NK-92 treated with Interleukin-12 subunit alpha and Interleukin-12 subunit beta, amount 100 ng/mL, for 24 hours (cell line): ENCODE data around the gene MPP4.
"Not testable (repeated sequence)": the region's sequence is repeated elsewhere in the genome, so short reads cannot be mapped to it uniquely, and the experiment has no call there.

Experiments used
- DNase-seq: peaks from one replicate; lab custom pipeline; 2025; lab: John Stamatoyannopoulos, UW

MPP4 gene

GRCh38 chr2:201671205-201671604 lies 27.2 kb downstream of the MPP4 start:
- not testable (repeated sequence) for DNase-seq

DNA sequence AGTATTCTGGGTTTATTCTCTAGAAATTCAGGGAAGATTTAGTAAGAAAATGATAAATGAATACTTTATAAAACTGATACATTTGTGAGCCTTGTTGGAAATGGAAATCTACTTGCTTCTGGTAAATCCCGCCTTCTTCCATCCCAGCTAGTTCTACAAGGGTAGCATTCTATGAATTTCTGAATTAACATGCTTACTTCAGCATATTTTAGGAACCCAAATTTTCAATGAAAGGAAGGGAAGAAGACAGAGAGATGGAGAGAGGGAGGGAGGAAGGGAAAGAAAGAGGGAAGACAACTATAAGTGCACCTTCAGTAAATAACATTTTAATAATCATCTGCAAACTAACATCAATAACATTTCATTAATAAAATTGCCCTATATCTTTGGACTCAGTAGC lies 28.6 kb downstream of the MPP4 start:
- no peak for DNase-seq

DNA sequence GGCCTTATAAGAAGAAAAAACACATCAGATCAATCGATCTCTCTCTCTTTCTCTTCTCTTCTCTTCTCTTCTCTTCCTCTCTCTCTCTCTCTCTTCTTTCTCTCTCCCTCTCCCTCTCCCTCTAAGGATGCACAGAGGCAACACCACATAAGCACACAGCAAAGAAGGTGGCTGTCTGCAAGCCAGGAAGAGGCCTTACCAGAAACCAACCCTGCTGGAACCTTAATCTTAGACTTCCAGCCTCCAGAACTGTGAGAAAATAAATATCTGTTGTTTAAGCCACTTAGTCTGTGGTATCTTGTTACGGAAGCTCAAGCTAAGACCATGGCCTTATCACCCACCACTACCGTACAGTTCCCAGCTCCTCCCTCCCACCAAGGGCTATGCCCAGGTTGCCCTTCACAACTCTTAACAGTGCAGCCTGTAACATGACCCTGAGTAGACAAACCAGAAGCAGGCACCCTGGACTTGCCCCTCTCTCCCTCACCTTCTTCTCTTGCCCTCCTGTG lies 30.0 kb downstream of the MPP4 start:
- no peak for DNase-seq

GRCh38 chr2:201664334-201664733 lies 34.1 kb downstream of the MPP4 start:
- no peak for DNase-seq

GRCh38 chr2:201661366-201661765 lies 37.1 kb downstream of the MPP4 start:
- no peak for DNase-seq

GRCh38 chr2:201660293-201660895 lies 38.0 kb downstream of the MPP4 start:
- no peak for DNase-seq

- no peak for DNase-seq
Measured at GRCh38 chr2:201656740-201657139, 41.7 kb downstream of the MPP4 start.

- DNase-seq: no peak
Measured at GRCh38 chr2:201656102-201656501, 42.3 kb downstream of the MPP4 start.

DNA sequence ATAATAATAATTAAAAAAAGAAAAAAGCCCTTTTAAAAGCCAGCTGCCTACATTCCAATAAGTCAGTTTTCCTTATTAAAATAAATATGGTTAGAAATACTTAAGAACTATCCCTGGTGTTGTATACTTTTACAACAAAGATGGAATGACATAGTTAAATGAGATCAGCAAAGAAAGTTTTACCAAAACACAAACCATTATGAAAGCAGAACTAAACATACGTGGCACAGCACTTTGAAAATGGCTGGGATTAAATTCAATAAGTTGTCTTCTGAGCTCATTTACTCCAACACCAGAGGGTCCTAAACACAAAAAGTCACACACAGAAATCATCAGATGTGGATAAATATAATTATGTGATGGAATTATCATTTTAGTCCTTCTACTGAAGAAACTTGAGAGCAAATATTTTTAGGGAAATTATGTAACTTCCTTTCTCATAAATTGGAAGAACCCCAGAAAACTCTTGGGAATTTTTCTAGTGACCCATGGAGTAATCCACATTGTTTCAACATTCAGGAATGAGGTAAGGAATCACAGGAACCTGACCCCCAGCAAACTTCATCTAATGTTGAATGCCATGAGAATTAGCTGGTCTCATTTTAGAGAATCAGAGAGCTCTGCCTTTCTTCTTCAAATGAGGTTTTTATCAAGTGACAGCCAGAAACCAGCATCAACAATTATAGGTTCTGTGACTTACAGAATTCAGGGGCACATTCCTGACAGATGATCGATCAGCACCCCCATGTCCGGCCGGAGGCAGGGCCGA lies 43.6 kb downstream of the MPP4 start:
- DNase-seq: no peak

- DNase-seq: no peak
Measured at GRCh38 chr2:201653221-201653620, 45.2 kb downstream of the MPP4 start.

- DNase-seq: no peak
Measured at GRCh38 chr2:201649442-201649841, 49.0 kb downstream of the MPP4 start.

- no peak for DNase-seq
Measured at GRCh38 chr2:201647431-201647830, 51.0 kb downstream of the MPP4 start.

GRCh38 chr2:201644001-201644400 lies 54.4 kb downstream of the MPP4 start:
- no peak for DNase-seq

DNA sequence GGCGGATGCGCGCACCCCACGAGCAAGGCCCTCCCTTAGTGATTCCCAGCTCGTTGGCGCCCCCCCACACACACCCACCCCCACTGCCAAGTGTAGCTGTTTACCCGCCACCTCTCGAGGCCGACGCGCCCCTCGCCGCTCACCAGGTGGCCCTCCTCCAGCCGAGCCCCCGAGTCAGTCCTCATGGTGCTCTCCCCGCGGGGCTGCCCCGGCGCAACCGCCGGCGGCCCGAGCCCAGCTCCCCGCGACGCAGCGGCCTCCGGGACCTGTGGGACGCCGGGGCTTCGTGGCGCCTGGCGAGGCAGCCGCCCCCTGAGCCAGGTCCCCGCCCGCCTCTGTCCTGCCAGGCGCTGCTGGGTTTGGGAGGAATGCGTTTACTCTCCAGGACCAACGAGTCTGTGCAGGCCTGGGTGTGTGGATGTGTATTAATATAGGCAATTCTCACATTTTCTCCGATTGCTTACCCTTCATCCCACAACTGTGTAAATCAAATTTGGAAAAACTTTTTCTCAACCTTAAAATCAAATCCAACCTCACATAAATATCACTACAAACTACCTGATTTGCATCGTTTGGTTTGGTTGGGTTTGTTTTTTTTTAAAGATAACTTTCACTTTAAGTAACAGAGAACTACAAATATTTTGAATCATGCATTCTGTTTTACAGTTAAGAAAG lies 55.1 kb downstream of the MPP4 start, which contains the start of gene TMEM237:
TMEM237 (minus strand) TSS at position 288 of the 675 bp plus-strand sequence; CDS start at position 185, 103 bp downstream.
- DNase-seq: peak; percentile 53

- peak; percentile 75 for DNase-seq
Measured at GRCh38 chr2:201642579-201643215, 55.7 kb downstream of the MPP4 start.

DNA sequence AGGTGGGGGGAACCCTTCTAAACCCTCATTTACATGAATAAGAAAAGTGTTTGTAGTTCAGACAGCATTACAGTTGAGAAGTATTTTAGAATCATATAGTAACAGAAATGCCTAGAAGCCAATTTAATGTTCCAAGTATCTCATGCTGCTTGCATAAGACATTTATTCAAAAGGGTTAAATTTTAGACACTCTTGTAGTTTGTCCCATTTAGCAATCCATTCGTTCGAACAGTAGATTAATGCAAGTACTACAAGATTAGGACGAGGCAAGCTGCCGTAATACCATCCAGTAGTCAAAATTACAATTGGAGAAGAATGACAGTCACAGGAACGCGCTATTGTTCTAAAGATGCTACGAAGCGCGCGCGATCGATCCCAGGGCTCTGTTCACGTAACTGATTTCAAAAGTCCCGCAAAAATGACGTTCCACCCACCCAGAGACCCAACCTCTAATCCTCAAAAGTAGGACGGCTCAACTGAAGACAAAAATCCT lies 56.3 kb downstream of the MPP4 start:
- DNase-seq: no peak

- DNase-seq: no peak
Measured at GRCh38 chr2:201639205-201639604, 59.2 kb downstream of the MPP4 start.

GRCh38 chr2:201638326-201638725 lies 60.1 kb downstream of the MPP4 start:
- no peak for DNase-seq

GRCh38 chr2:201633661-201634249 lies 64.7 kb downstream of the MPP4 start:
- no peak for DNase-seq

DNA sequence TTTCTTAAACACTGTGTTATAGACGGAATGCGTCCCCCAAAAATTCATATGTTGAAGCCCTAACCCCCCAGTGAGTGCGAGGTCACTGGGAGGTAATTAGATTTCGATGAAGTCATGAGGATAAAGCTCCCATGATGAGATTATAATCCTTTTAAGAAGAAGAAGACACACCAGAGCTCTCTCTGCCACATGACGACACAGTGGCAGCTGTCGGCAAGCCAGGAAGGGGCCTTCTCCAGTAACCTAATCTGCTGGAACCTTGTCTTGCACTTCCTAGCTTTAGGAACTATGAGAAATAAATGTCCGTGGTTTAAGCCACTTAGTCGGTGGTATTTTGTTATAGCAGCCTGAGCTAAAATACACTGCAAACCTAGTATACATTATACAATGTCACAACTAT lies 67.4 kb downstream of the MPP4 start:
- no peak for DNase-seq

DNA sequence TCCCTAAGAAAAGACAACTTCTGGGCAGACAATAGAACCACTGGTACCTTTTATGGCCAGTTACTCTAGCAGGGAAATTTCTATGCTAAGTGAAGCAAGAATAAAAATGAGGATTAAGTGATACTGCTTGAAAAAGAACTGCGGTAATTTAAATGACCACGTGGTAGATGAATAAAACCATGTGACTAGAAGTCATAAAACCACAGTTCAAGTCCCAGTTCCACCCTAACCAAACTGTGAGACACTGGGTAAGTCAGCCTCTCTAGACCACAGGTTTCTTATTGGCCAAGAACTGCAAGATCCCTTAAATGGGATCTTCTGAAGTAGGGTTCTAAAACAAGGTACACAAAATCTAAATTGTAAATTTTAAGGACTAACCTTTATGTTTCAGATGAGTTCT lies 67.9 kb downstream of the MPP4 start:
- DNase-seq: no peak

DNA sequence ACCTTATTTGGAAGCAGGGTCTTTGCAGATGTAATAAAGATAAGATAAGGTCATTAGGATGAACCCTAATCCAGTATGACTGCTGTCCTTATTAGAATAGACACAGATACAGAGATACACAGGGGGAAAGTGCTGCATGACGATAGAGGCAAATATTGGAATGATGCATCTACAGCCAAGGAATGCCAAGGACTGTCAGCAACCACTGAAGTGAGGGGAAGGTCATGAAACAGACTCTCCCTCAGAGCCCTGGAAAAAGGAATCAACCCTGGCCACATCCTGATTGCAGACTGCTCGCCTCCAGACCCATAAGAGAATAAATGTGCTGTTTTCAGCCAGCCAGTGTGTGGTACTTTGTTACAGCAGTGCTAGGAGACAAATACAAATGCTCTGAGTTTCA lies 69.9 kb downstream of the MPP4 start:
- no peak for DNase-seq
